Liver (tissue), 3 donors: ENCODE data around the gene SMYD3.

ENCODE experiments used
- ATF3 ChIP-seq: IDR thresholded peaks from 2 replicates; pipeline ENCODE4 v1.6.1; 2016; ENCODE audit warnings: antibody characterized with exemption
- EGR1 ChIP-seq, 2 donors: IDR thresholded peaks; 2 replicates each; pipeline ENCODE4 v1.6.1; 2016 to 2018; ENCODE audit warnings: antibody characterized with exemption in 2 of 2, low read depth in 2 of 2
- GABPA ChIP-seq, 2 donors: IDR thresholded peaks in 1 of 2; conservative IDR thresholded peaks in 1 of 2; 2 replicates each; pipeline ENCODE4 v1.6.1; 2016; ENCODE audit warnings: antibody characterized with exemption in 2 of 2, mild to moderate bottlenecking in 1 of 2, moderate library complexity in 1 of 2
- HNF4A ChIP-seq, 2 donors: conservative IDR thresholded peaks; 2 replicates each; pipeline ENCODE4 v1.6.1; 2016; ENCODE audit warnings: antibody characterized with exemption in 2 of 2, mild to moderate bottlenecking in 2 of 2
- RAD21 ChIP-seq, 2 donors: IDR thresholded peaks; 2 replicates each; pipeline ENCODE4 v1.6.1; 2016; ENCODE audit warnings: antibody characterized with exemption in 2 of 2, mild to moderate bottlenecking in 2 of 2
- SP1 ChIP-seq: IDR thresholded peaks from 2 replicates; pipeline ENCODE4 v1.6.1; 2018; ENCODE audit warnings: antibody characterized with exemption, mild to moderate bottlenecking
- TAF1 ChIP-seq: conservative IDR thresholded peaks from 2 replicates; pipeline ENCODE4 v1.6.1; 2016; ENCODE audit warnings: antibody characterized with exemption, mild to moderate bottlenecking
- YY1 ChIP-seq: IDR thresholded peaks from 2 replicates; pipeline ENCODE4 v1.6.1; 2016; ENCODE audit warnings: antibody characterized with exemption, mild to moderate bottlenecking
- TF ChIP-seq, protein P1 (sequence below): fragments of 150-350 bp; IDR thresholded peaks from 2 replicates; pipeline ENCODE4 v1.5.1; 2017; ENCODE audit warnings: improper control_type of control experiment, low read depth, low read length; ENCODE audit not compliant: missing input control
- TF ChIP-seq, protein P2 (sequence below): IDR thresholded peaks from 2 replicates; pipeline ENCODE4 v1.6.1; 2016; ENCODE audit warnings: antibody characterized with exemption
- TF ChIP-seq, protein P3 (sequence below): IDR thresholded peaks from 2 replicates; pipeline ENCODE4 v1.6.1; 2016; ENCODE audit warnings: antibody characterized with exemption, mild to moderate bottlenecking
- donor health status: healthy.
- donor health status: healthy.

GRCh38 chr1:246113555-246114095 lies 393.5 kb downstream of the SMYD3 start:
- TF ChIP-seq RAD21 (IDR thresholded peaks at IDR 0.05) (no peak), GABPA (IDR thresholded peaks at IDR 0.05 in 1 of 2, conservative IDR thresholded peaks at IDR 0.05 in 1 of 2) (no peak), TAF1 (no peak), YY1 (no peak), HNF4A (conservative IDR thresholded peaks at IDR 0.05) (no peak), EGR1 (IDR thresholded peaks at IDR 0.05; ENCODE audit: low read depth in 2 of 2) (no peak), SP1 (no peak), ATF3 (no peak)
- TF ChIP-seq, protein P1, sequence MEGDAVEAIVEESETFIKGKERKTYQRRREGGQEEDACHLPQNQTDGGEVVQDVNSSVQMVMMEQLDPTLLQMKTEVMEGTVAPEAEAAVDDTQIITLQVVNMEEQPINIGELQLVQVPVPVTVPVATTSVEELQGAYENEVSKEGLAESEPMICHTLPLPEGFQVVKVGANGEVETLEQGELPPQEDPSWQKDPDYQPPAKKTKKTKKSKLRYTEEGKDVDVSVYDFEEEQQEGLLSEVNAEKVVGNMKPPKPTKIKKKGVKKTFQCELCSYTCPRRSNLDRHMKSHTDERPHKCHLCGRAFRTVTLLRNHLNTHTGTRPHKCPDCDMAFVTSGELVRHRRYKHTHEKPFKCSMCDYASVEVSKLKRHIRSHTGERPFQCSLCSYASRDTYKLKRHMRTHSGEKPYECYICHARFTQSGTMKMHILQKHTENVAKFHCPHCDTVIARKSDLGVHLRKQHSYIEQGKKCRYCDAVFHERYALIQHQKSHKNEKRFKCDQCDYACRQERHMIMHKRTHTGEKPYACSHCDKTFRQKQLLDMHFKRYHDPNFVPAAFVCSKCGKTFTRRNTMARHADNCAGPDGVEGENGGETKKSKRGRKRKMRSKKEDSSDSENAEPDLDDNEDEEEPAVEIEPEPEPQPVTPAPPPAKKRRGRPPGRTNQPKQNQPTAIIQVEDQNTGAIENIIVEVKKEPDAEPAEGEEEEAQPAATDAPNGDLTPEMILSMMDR, result no peak
- TF ChIP-seq, protein P2, sequence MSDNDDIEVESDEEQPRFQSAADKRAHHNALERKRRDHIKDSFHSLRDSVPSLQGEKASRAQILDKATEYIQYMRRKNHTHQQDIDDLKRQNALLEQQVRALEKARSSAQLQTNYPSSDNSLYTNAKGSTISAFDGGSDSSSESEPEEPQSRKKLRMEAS, result no peak
- TF ChIP-seq, protein P3, sequence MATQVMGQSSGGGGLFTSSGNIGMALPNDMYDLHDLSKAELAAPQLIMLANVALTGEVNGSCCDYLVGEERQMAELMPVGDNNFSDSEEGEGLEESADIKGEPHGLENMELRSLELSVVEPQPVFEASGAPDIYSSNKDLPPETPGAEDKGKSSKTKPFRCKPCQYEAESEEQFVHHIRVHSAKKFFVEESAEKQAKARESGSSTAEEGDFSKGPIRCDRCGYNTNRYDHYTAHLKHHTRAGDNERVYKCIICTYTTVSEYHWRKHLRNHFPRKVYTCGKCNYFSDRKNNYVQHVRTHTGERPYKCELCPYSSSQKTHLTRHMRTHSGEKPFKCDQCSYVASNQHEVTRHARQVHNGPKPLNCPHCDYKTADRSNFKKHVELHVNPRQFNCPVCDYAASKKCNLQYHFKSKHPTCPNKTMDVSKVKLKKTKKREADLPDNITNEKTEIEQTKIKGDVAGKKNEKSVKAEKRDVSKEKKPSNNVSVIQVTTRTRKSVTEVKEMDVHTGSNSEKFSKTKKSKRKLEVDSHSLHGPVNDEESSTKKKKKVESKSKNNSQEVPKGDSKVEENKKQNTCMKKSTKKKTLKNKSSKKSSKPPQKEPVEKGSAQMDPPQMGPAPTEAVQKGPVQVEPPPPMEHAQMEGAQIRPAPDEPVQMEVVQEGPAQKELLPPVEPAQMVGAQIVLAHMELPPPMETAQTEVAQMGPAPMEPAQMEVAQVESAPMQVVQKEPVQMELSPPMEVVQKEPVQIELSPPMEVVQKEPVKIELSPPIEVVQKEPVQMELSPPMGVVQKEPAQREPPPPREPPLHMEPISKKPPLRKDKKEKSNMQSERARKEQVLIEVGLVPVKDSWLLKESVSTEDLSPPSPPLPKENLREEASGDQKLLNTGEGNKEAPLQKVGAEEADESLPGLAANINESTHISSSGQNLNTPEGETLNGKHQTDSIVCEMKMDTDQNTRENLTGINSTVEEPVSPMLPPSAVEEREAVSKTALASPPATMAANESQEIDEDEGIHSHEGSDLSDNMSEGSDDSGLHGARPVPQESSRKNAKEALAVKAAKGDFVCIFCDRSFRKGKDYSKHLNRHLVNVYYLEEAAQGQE, result no peak
